Measurements from ENCODE around the gene PRKAG2.

Gene PRKAG2

GRCh38 chr7:151815419-151815818 is 61.5 kb downstream of the PRKAG2 start:
- no peaks in the 10 kb centered on the region for H3K4me1 ChIP-seq (ENCODE audit: low read depth, poor library complexity, severe bottlenecking)
- H3K9ac ChIP-seq: no peak overlapping the region
- H3K27me3 ChIP-seq (ENCODE audit: insufficient read depth, low read depth): no peaks in the 10 kb centered on the region
- no peaks in the 10 kb centered on the region for H3K79me2 ChIP-seq (ENCODE audit: insufficient read depth, low read depth)
- H3K4me2 ChIP-seq: no peak overlapping the region
- H3K36me3 ChIP-seq (ENCODE audit: insufficient read depth): no peaks in the 10 kb centered on the region
- H2AFZ ChIP-seq (ENCODE audit: low read depth): no peak overlapping the region
- H3K27ac ChIP-seq: no peak overlapping the region
- no peaks in the 10 kb centered on the region for H4K20me1 ChIP-seq (ENCODE audit: insufficient read depth)
- H3K4me3 ChIP-seq (IDR thresholded peaks at IDR 0.05; ENCODE audit: insufficient read depth, low read depth, low read length): no peak overlapping the region
- TF ChIP-seq CTCF (conservative IDR thresholded peaks at IDR 0.05; ENCODE audit: low read depth, low read length): no peak

- H3K79me2 ChIP-seq (ENCODE audit: insufficient read depth, low read depth): no peaks in the 10 kb centered on the region
- no peak overlapping the region for H3K9ac ChIP-seq
- H3K36me3 ChIP-seq (ENCODE audit: insufficient read depth): no peaks in the 10 kb centered on the region
- no peaks in the 10 kb centered on the region for H4K20me1 ChIP-seq (ENCODE audit: insufficient read depth)
- H3K4me3 ChIP-seq (IDR thresholded peaks at IDR 0.05; ENCODE audit: insufficient read depth, low read depth, low read length): no peak overlapping the region
- H3K4me2 ChIP-seq: no peak overlapping the region
- TF ChIP-seq CTCF (conservative IDR thresholded peaks at IDR 0.05; ENCODE audit: low read depth, low read length): no peak
- no peak overlapping the region for H2AFZ ChIP-seq (ENCODE audit: low read depth)
- no peaks in the 10 kb centered on the region for H3K4me1 ChIP-seq (ENCODE audit: low read depth, poor library complexity, severe bottlenecking)
- no peak overlapping the region for H3K27ac ChIP-seq
- H3K27me3 ChIP-seq (ENCODE audit: insufficient read depth, low read depth): no peaks in the 10 kb centered on the region
Measured at GRCh38 chr7:151814400-151815009, 62.4 kb downstream of the PRKAG2 start.

GRCh38 chr7:151813997-151814396 is 62.9 kb downstream of the PRKAG2 start:
- Histone ChIP-seq H3K27ac (no peak overlapping the region), H3K79me2 (ENCODE audit: insufficient read depth, low read depth) (no peaks in the 10 kb centered on the region), H3K27me3 (ENCODE audit: insufficient read depth, low read depth) (no peaks in the 10 kb centered on the region), H2AFZ (ENCODE audit: low read depth) (no peak overlapping the region), H3K4me1 (ENCODE audit: low read depth, poor library complexity, severe bottlenecking) (no peaks in the 10 kb centered on the region), H3K4me3 (IDR thresholded peaks at IDR 0.05; ENCODE audit: insufficient read depth, low read depth, low read length) (no peak overlapping the region), H3K4me2 (no peak overlapping the region), H3K9ac (no peak overlapping the region), H4K20me1 (ENCODE audit: insufficient read depth) (no peaks in the 10 kb centered on the region), H3K36me3 (ENCODE audit: insufficient read depth) (no peaks in the 10 kb centered on the region)
- TF ChIP-seq CTCF (conservative IDR thresholded peaks at IDR 0.05; ENCODE audit: low read depth, low read length): no peak

- Histone ChIP-seq H3K4me3 (IDR thresholded peaks at IDR 0.05; ENCODE audit: insufficient read depth, low read depth, low read length) (no peak overlapping the region), H3K9ac (no peak overlapping the region), H3K4me2 (no peak overlapping the region), H3K79me2 (ENCODE audit: insufficient read depth, low read depth) (no peaks in the 10 kb centered on the region), H4K20me1 (ENCODE audit: insufficient read depth) (no peaks in the 10 kb centered on the region), H3K27me3 (ENCODE audit: insufficient read depth, low read depth) (no peaks in the 10 kb centered on the region), H3K4me1 (ENCODE audit: low read depth, poor library complexity, severe bottlenecking) (no peaks in the 10 kb centered on the region), H3K36me3 (ENCODE audit: insufficient read depth) (no peaks in the 10 kb centered on the region), H2AFZ (ENCODE audit: low read depth) (no peak overlapping the region), H3K27ac (no peak overlapping the region)
- no peak for TF ChIP-seq CTCF (conservative IDR thresholded peaks at IDR 0.05; ENCODE audit: low read depth, low read length)
Measured at GRCh38 chr7:151813445-151813844, 63.5 kb downstream of the PRKAG2 start.
